HG02884 (cell line): ENCODE data around the gene FNDC3B.

Experiments used
- ATAC-seq: cut with Tn5 transposase; IDR thresholded peaks from one replicate; pipeline ENCODE4 v1.9.1; 2021; ENCODE audit warnings: mild to moderate bottlenecking, moderate library complexity; ENCODE audit not compliant: unreplicated experiment

FNDC3B gene

DNA sequence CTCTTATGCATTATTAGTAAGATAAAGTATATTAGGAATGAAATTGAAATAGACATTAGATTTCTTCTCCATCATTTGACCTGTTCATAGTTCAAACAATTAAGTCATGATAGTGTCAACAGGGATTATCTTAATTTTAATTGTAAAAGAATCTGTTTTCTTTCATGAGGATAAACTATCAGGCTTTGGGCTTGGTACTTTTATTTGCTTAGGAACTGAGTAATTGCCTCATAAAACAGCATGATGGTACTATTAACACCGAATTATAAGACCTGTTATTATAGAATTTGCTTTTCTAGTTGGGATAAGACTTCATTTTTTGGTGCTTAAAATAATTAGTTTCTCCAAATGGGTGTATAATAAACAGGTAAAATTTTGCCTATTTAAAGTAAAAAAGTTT is 71.8 kb downstream of the FNDC3B start:
- no peak for ATAC-seq

DNA sequence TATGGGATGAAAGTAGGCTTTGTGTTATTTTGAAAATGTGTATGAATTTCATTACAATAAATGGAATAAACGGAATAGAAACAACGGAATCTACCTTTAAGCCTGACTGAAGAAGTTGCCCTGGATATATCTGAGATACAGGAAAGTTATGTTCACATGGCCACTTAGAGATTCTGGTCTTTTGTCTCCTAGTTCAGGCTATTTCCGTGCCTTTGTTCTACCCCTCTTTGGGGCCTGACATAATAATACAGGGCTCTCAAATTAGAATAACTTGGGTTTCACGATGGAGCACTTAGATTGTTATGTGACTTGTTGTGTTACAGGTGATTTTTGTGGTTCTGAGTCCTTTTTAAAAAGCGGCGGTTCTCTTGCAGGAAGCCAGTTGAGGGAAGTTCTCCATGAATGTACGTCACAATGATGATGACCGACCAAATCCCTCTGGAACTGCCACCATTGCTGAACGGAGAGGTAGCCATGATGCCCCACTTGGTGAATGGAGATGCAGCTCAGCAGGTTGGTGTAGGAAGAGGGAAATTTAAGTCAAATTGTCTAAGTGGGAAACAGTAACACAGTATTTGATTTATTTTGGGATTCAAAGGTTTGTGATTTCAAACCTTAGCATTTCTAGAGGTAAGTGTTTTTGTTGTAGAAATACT is 72.8 kb downstream of the FNDC3B start:
- no peak for ATAC-seq

DNA sequence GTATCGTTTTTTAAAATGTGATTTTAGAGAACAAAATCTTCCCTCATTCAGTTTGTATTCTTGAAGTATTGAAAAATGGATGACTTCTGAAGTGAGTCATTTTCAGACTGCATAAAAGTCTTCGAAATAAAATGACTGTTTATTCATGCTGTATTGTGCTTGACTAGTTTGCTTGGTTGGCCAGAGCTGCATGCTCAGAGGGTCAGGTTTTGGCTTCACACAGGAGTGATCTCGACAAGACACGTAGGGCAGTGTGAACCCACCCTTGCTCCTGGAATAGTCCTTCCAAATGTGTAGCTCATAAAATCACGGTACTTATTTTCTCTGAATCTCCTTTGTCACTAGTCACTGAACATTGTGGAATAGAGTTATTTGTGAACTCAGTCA is 73.3 kb downstream of the FNDC3B start:
- no peak for ATAC-seq

DNA sequence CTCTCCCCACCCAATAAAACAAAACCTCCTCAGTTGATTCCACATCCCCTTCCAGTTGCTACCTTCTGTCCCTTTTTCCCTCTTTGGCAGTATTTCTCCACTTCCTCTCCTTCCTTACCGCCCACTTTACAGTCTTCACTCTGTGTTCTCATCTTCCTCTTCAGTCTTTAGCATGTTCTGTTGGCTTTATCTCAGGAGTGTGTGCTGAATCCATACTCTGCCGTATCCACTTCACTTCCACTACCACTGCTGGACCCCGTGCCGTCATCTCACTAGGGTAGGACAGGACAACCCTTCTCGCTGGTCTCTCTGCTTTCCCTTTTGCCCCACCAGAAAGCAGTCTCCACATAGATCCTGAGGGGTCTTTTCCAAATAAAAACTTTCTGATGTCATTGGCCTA is 74.3 kb downstream of the FNDC3B start:
- ATAC-seq, result no peak

DNA sequence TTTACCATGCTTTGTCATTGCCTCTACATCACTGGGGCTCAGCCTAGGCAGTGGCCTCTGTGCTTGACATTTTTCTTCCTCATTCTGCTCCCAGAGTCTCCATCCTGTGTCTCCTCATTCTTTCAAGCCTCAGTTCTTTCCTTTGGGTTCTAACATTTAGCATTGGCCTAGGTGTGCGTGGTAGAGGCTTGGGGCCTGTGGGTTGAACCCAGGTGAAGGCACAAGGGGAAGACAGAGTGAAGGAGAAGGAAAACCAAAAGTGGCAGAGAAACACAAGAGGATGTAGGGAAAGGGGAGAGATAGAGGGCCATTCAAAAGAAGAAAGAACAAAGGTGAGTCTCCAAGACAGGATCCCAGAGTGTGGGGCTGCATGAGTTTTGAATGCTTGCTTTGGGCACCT is 75.7 kb downstream of the FNDC3B start:
- no peak for ATAC-seq

DNA sequence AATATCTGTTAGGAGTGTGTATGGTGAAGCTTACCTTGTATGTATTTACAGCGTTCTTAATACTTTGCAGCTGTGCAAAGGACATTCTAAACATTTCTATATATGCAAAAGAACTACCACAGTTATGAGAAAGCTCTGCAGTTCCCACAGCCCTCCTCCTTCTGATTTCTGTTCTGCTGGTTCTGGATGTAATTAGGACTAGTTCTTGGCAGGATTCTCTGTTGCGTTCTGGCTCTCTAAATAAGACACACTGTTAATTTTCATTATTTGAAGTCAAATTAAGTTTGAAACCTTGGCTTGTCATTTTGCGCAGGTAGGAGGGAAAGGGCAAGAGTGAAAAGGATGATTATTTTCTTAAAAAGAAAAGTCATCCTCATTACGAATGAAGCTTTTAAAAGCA is 76.4 kb downstream of the FNDC3B start:
- ATAC-seq, result no peak

DNA sequence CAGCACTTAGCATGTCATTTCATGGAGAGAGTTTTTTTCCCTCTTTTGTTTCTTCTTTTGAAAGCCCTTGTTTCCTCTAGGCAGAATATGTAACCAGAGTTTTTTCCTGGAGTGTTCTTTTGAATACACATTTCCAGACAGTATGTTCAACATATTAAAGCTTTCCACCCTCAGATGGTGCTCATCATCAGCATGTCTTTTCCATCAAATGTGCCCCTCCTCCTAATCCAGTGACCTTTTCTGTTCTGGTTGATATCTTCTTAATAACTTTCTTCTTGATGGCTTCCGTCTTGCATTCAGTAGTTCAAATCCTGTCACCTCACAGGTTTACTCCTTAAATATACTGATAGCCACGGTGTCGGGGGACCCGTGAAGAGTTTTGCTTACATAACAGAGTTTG is 78.6 kb downstream of the FNDC3B start:
- ATAC-seq, result no peak

DNA sequence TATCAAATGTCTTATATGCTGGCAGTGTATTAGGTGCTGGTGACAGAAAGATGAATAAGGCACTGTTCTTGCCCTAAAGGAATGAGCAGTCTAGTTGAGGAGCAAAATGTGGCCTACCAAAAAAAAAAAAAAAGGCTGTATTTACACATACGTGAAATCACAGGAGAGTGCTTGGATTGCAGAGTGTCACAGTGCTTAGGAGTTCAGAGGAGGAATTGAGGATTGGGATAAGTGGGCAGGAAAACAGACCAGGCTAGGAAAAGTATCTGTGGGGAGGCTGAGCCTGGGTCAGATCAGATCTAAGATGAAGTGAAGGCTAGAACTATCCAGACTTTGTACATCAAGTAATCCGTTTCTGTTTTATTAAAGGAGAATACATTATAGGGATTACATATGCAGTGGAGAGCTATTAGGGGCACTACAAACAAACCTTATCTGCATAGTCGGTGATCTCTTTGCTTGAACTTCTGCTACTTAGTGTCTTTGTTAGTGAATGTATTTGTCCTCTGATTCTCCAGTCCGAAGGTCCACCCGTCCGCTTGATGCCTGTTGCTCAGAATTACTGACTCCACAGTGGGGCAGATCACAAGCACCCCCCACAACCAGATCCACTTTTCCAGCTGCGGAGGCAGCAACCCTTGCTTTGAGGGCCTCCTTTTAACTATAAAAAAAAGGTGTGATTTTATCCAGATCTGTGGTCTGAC is 80.0 kb downstream of the FNDC3B start:
- ATAC-seq, result no peak

DNA sequence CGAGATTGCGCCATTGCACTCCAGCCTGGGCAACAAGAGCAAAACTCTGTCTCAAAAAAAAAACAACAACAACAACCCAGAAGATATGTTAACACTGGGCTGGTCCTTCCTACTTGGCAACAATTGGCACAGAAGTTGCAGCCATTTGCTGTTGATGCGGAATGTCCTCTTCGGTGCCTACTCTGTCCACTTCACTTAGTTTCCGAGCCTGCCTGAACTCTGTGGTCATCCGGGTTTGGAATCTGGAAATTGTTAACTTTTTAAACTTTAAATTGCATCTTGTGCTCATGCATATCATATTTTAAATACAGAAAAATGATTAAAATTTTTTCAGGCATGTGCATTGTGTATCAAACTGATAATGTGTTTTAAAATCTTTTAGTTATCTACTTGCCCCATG is 81.5 kb downstream of the FNDC3B start:
- ATAC-seq, result no peak

DNA sequence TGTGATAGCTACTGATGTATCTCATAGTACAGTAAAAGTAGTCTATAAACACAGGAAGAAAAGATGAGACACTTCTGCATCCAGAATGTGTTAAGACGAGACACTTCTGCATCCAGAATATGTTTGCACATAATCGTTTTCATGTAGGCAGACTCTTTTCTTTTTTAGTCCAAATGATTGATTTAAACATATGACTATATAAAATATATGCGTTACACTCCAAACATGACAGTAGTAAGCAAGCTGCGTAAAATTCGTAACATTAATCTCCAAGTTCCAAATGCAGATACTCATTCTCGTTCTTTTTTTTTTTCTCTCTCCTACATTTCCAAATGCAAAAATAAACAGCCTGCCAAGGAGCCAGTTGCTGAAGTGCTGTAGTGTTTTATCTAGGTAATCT is 82.6 kb downstream of the FNDC3B start:
- ATAC-seq, result no peak

DNA sequence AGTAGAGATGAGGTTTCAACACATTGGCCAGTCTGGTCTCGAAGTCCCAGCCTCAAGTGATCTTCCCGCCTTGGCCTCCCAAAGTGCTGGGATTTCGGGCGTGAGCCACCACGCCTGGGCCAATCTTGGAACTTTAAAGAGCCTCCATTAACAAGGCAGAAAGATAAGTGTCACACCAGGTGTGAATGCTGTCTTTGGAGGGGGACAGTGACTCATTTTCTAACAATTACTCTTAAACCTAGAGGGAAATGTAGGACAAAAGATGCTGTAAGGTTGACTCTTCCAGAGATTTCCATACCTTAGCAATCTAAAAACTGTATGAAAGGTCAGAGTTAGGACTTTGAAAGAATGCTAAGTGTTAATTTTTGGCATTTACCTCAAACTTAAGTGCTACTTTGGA is 84.9 kb downstream of the FNDC3B start:
- no peak for ATAC-seq

DNA sequence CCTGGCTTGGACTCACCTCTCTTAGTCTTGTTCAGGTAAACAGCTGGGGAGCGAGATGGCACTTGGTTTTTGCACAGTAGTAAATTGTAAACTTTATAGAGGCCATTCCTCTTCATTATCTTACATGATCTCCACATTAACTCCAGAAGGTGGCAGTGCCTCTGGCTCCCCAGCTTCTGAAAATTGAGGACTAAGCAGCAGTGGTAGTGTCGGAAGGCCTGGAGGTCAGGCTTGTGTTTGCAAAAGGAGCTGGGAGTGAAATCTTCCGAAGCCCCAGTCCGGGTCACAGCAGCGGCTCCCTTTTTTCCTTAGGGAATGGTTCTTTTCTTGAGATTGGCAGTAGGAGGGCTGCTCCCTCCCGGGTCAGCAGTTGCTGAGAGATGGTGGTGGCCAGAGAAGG is 85.7 kb downstream of the FNDC3B start:
- ATAC-seq, result no peak

DNA sequence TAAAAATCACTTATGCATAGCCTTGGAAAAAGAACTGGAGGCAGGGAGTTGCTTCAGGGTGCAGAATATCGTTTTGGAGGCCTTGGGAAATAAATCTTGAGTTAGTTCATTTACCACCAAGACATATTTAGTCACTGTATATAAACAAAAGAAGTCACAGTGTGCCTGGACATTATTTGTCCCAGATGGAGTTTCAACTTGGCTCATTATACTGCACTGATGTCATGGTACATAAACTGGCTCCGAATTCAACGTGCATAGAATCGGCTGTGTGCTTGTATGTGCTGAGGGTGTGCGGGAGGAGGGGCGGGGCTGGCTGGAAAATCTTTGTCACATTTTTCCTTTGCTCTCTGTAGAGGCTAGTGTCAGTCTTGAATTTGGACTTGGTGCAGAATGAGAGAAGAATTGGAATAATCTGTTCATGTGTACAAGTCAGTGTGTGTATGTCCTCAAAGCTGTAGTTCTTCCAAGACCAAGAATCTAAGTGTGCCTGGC is 86.6 kb downstream of the FNDC3B start:
- ATAC-seq, result no peak

DNA sequence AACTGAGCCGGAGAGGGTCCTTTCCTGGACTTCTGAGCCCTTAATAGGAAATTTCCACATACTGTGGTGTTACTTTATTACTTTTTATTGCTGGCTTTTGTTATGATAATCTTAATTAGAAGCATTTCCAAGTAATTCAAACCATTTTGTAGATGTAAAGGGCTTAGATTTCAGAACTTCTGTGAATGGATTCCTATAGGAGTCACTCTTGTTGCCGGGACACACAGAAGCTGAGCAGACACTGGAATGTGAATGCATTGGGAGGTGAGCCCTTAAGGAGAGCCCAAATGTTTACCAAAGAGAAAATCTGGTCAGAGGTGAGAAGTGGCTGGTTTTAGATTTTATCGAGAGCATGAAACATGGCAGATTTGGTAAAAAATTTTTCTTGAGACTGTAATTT is 87.4 kb downstream of the FNDC3B start:
- no peak for ATAC-seq

DNA sequence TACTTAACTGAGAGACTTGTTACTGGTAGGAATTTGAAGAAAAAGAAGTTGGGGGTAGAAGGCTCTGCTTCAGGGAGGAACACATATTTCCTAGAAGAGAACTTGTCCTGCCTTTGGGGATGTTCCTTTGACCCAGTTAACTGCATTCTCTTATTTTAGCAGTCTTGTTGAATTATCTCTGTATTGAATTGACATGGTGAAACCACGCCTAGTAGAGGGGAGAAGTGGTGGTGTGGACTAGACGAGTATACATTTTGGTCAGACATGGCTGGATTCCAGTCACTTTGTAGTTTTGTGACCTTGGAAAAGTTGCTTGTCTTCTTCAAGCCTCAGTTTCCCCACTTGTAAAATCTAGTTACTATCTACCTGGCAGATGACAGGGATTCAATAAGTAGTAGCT is 87.8 kb downstream of the FNDC3B start:
- no peak for ATAC-seq

DNA sequence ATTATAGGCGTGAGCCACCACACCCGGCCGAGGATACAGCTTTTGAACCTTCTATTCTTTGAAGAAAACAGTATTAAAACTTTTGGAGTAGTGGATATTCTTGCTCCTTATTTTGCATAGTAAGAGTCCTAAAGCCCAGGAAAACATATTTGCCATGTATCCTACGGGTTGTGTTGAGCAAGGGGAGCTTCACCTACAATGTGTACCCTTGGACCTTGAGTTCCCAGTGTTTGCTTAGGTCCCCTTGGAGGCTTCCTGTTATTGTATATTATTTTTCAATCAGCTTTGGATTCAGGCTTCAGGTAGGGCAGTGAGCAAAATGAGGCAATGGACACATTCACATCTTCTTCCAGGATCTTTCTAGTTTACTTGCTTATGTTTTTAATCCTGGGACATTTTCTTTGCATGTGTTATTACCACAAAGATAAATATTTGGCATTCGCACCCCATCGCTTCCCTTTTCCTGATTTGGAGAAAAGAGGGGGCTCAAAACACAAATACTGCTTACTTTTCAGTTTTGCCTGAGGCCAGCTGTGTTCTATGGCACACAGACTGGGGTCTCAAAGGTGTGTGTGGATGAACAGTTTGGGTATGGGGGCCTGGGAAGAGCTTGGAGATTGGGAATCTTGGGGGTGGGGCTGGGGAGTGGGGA is 88.7 kb downstream of the FNDC3B start:
- ATAC-seq, result no peak

DNA sequence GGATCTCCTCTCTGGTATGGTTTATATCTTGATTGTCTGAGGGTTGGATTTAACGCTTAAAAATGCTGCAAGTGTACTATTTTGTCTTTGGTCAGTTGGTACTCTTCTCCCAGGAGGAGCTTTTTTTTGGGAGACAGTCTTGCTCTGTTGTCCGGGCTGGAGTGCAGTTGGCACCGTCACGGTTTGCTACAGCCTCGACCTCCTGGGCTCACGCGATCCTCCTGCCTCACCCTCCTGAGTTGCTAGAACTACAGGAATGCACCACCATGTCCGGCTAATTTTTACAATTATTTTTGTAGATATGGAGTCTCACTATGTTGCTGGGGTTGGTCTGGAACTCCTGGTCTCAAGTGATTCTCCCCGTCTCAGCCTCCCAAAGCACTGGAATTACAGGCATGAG is 89.5 kb downstream of the FNDC3B start:
- no peak for ATAC-seq

DNA sequence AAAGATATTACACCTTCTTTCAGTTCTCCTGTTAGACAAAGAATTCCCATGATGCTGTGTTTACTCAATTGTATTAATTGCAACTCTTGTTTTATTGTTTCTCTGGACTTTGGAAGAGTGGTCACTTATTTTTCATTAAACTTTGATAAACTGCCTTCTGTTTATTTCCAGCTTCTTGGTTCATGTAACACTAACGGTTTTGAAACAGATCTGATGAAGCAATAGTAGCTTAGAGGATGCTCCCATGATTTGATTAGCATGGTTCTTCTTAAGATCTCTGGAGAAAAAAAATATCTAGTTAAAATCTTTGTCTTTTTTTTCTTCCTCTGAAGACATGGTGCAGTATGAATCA is 90.1 kb downstream of the FNDC3B start:
- no peak for ATAC-seq

DNA sequence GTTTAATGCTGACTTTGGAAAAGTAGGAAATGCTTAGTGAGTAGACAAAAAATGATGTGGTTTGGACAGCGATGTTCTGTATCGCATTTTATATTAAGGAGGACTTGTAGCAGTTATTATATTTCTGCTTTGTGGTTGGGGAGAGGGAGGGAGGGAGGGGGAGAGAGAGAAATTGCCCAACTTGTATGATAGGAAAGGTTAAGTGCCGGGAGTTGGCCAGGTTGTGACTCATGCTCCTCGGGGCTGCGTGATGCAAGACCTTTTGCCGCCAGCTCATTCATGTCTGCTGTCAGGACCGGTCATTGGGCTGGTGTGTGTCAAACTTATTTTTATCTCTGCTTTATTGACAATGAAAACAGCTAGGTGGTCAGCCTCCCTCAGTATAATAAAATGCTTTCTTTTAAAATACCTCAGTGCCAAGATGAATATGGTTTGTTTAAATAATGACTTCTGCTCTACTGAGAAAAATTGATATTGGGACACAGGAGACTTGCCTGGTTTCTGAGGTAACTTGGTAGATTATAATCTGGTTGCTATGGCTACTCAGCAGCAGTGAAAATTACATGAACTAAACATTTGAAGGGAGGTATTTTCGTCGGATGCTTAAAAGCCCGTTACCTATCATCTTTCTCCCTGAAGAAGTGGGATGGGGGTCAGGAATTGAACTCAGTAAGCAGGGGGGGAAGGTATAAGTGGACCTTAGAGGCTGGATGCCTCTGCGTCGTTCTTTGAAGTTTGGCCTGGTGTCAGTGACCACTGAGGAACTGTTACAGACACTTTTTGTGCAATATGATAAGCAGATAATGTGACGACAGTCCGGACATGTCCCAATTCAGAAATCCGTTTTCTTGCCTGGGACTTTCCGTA is 90.7 kb downstream of the FNDC3B start:
- no peak for ATAC-seq

DNA sequence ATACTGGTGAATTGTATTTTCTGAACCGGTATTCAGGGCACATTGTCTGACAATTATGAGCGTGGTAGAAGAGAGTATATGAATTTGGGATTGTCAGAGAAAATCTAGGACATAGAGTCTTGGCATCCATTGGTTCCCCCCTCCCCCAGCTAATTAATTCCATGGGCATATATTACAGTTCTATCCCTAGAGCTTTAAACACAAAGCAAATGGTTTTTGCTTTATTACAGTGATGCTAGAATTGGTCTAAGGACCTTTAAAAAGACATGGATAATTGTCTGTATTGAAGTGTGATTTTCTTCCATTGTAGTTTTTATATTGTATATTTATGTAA is 91.3 kb downstream of the FNDC3B start:
- no peak for ATAC-seq

DNA sequence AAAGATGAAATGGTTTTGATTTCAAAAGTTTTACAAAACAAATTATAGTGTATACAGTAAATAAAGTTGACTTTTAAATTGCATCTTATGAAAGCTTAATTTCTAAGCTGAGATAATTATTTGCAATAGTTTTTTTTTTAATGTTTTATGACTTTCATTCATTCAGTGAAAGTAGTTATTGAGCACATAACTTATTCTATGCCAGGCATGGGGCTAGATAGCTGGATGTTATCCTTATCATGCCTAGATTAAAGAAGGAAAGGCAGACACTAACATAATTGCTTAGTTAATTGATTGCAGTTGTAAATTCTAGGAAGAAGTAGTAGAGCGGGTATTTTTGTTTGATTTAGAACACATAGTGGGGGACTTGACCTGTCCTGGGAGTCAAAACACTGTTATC is 92.4 kb downstream of the FNDC3B start:
- no peak for ATAC-seq

DNA sequence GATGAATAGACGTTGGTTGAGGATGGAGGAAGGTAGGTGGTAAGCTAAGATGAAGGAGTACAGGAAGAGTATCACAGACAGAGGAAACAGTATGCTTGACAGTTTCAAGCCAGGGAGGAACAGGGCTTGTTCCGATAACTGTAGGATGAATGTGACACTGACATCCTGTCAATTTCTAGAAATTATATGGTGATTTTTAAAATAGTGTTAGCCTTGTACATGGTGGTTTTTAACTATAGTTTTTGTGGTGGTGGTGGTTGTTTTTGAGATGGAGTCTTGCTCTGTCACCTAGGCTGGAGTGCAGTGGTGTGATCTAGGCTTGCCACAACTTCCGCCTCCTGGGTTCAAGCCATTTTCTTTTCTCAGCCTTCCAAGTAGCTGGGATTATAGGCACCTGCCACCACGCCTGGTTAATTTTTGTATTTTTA is 92.8 kb downstream of the FNDC3B start:
- ATAC-seq, result no peak
